HCT116 (cell line): ENCODE results near the gene SRGAP1. TPM values are rescaled to one million over a fixed set of nuclear protein-coding genes. Genes with fewer than 3 reads are reported as not detected.

Source experiments
- ATAC-seq: fragments of 200-7000 bp; cut with Tn5 transposase; 2 replicates; pipeline ENCODE4 v1.9.1; 2020; ENCODE audit warnings: mild to moderate bottlenecking, moderate library complexity
- BruUV-seq: library from RNA; stranded (reverse); fragments of 400-500 nt; replicated peaks from 2 replicates; lab custom pipeline; 2021; lab: Mats Ljungman, UMichigan
- CTCF ChIA-PET: fragments of 300-600 bp; sonication (Branson Sonifier 250); formaldehyde crosslinking; loops from one replicate; lab custom pipeline; 2021; ENCODE audit warnings: antibody characterized with exemption; lab: Charles Lee
- POLR2A ChIA-PET: fragments of 300-600, 350-600 bp; sonication (Branson Sonifier 250); formaldehyde crosslinking; loops from one replicate; lab custom pipeline; 2021; ENCODE audit warnings: antibody characterized with exemption; lab: Charles Lee
- RAD21 ChIA-PET, 2 experiments: fragments of 300-600 bp; sonication (Branson Sonifier 250); formaldehyde crosslinking; loops; one replicate each; lab custom pipeline; 2023; ENCODE audit warnings: low total read pairs in 2 of 2; ENCODE audit not compliant: uncharacterized antibody in 2 of 2, unreplicated experiment in 2 of 2, low non-redundant PET in 1 of 2; lab: Charles Lee
- DNase-seq: peaks from one replicate; pipeline ENCODE4 v3.0.0-alpha.2; 2010; ENCODE audit warnings: low read depth, low spot score
- H2AFZ ChIP-seq: fragments of 200-600 bp; shearing (Covaris generic), sonication (generic); 2 replicates; pipeline ENCODE4 v1.6.1; 2017; ENCODE audit warnings: low read depth, mixed run types, mixed read lengths, antibody characterized with exemption, low read length; ENCODE audit not compliant: poor library complexity, severe bottlenecking
- H3K27ac ChIP-seq: 2 replicates; pipeline ENCODE4 v1.5.1; 2012; ENCODE audit warnings: low read depth, low read length
- H3K27me3 ChIP-seq: fragments of 200-600 bp; sonication (generic); 2 replicates; pipeline ENCODE4 v1.6.1; 2016; ENCODE audit warnings: mixed run types, low read length, mixed read lengths; ENCODE audit not compliant: insufficient read depth
- H3K36me3 ChIP-seq, 2 experiments: fragments of 200-500 bp in 1 of 2; fragments of 200-600 bp in 1 of 2; sonication (Bioruptor generic) in 1 of 2; sonication (generic) in 1 of 2; 2 replicates each; pipeline versions ENCODE4 v1.5.1 to v1.6.1; 2014 to 2016; ENCODE audit warnings: low read length in 2 of 2, inconsistent platforms in 1 of 2, mixed read lengths in 1 of 2, mixed run types in 1 of 2; ENCODE audit not compliant: insufficient read depth in 2 of 2, control insufficient read depth in 1 of 2
- H3K4me1 ChIP-seq, 2 experiments: fragments of 200-600 bp in 1 of 2; sonication (generic) in 1 of 2; 2 replicates each; pipeline versions ENCODE4 v1.5.1 to v1.6.1; 2012 to 2017; ENCODE audit warnings: low read length in 2 of 2, inconsistent platforms in 1 of 2, mild to moderate bottlenecking in 1 of 2, mixed read lengths in 1 of 2, mixed run types in 1 of 2, moderate library complexity in 1 of 2; ENCODE audit not compliant: insufficient read depth in 2 of 2, control insufficient read depth in 1 of 2
- H3K4me2 ChIP-seq: fragments of 200-600 bp; sonication (generic); 2 replicates; pipeline ENCODE4 v1.6.1; 2017; ENCODE audit warnings: mixed run types, low read length, mixed read lengths
- H3K4me3 ChIP-seq, 2 experiments: fragments of 200-600 bp in 1 of 2; sonication (generic) in 1 of 2; replicated peaks in 1 of 2; 2 replicates each; pipeline ENCODE4 v1.5.1; 2011 to 2016; ENCODE audit warnings: low read length in 2 of 2, control low read depth in 1 of 2, low read depth in 1 of 2, mild to moderate bottlenecking in 1 of 2, mixed read lengths in 1 of 2, mixed run types in 1 of 2
- H3K79me2 ChIP-seq: fragments of 200-600 bp; sonication (generic); 2 replicates; pipeline ENCODE4 v1.6.1; 2017; ENCODE audit warnings: mild to moderate bottlenecking, mixed run types, low read length, moderate library complexity, mixed read lengths; ENCODE audit not compliant: insufficient read depth
- H3K9ac ChIP-seq: fragments of 200-600 bp; sonication (generic); 2 replicates; pipeline ENCODE4 v1.6.1; 2016; ENCODE audit warnings: low read length, mixed read lengths
- H3K9me2 ChIP-seq: fragments of 200-600 bp; sonication (generic), shearing (Covaris generic); 2 replicates; pipeline ENCODE4 v1.6.1; 2017; ENCODE audit warnings: mixed run types, mild to moderate bottlenecking, moderate library complexity; ENCODE audit not compliant: insufficient read depth
- H3K9me3 ChIP-seq, 2 experiments: fragments of 200-500 bp in 1 of 2; fragments of 200-600 bp in 1 of 2; sonication (Bioruptor generic) in 1 of 2; sonication (generic) in 1 of 2; 2 replicates each; pipeline ENCODE4 v1.6.1; 2014 to 2017; ENCODE audit warnings: low read length in 2 of 2, mixed read lengths in 2 of 2, inconsistent platforms in 1 of 2, low read depth in 1 of 2, mild to moderate bottlenecking in 1 of 2, mixed run types in 1 of 2, moderate library complexity in 1 of 2; ENCODE audit not compliant: control insufficient read depth in 1 of 2, insufficient read depth in 1 of 2
- H4K20me1 ChIP-seq: fragments of 200-600 bp; sonication (generic), shearing (Covaris generic); 2 replicates; pipeline ENCODE4 v1.6.1; 2017; ENCODE audit warnings: mixed run types, mild to moderate bottlenecking, moderate library complexity; ENCODE audit not compliant: insufficient read depth
- CBX3 ChIP-seq: IDR thresholded peaks from 2 replicates; pipeline ENCODE4 v1.6.1; 2012; ENCODE audit warnings: low read depth
- EGR1 ChIP-seq: IDR thresholded peaks from 2 replicates; pipeline ENCODE4 v1.6.1; 2012; ENCODE audit warnings: low read depth
- FOSL1 ChIP-seq: IDR thresholded peaks from 2 replicates; pipeline ENCODE4 v1.6.1; 2012; ENCODE audit warnings: low read depth
- SP1 ChIP-seq: IDR thresholded peaks from 2 replicates; pipeline ENCODE4 v1.6.1; 2012; ENCODE audit warnings: low read depth
- SRF ChIP-seq: IDR thresholded peaks from 2 replicates; pipeline ENCODE4 v1.6.1; 2012; ENCODE audit warnings: low read depth
- YY1 ChIP-seq: IDR thresholded peaks from 2 replicates; pipeline ENCODE4 v1.6.1; 2011; ENCODE audit warnings: low read length, low read depth, moderate library complexity, mild to moderate bottlenecking; ENCODE audit not compliant: insufficient replicate concordance; ENCODE audit errors: extremely low read depth
- intact Hi-C: fragments of 100-400 bp; cut with micrococcal nuclease; formaldehyde crosslinking; loops from 2 replicates; pipeline ENCODE4 v1.10.0; 2022
- total RNA-seq: library from RNA; stranded (reverse); gene quantifications from one replicate; pipeline ENCODE4 v1.2.1, GENCODE V29; 2021; ENCODE audit not compliant: unreplicated experiment
- TF ChIP-seq, protein P1 (sequence below), 3 experiments: fragments of 200-600 bp in 1 of 3; sonication (generic) in 1 of 3; IDR thresholded peaks in 2 of 3; conservative IDR thresholded peaks in 1 of 3; 2 replicates each; pipeline ENCODE4 v1.5.1; 2012 to 2017; ENCODE audit warnings: low read depth in 2 of 3, low read length in 2 of 3, antibody characterized with exemption in 1 of 3, borderline replicate concordance in 1 of 3, control low read depth in 1 of 3, mild to moderate bottlenecking in 1 of 3, mixed read lengths in 1 of 3, mixed run types in 1 of 3, moderate library complexity in 1 of 3; ENCODE audit not compliant: insufficient read depth in 1 of 3

Gene SRGAP1
- total RNA-seq, 1 experiment from 2014 or later: 16.6 TPM

DNA sequence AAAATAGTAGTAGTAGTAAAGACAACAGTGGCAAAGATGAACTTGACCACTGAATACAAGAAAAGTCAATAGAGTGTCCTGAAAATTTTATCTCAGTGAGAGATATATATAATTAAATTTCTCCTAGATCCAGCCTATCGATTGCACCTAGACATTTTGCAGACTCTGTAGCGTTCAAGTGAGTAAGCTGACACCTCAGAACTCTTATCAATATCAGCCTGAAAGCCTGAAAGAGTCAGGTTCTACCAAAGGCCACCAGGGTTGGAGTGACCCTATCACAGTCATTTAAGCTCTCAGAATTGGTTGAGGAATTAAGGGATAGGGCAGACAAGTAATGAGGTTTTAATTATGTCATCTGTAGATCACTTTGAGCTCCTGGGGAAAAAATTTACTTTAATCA is 174.6 kb downstream of the SRGAP1 start:
- CTCF ChIA-PET: no interaction called here

DNA sequence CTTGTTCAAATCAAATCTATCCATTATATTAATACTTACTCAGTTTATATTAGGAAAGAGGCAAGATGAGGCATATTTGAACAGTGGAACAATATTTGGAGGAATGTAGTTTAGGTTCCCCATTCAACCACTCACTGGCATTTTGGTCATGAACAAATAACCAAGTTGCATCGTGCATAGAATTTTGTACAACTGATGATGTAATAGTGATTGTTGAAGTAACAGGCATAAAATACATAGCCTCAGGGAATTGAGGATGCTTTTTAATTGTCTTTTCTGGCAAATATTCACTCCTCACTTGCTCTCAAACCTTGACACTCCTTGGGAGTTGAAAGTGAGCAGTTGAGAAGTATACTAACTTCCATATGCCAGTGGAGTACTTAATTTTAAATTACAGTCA is 175.2 kb downstream of the SRGAP1 start:
- H3K9me3 ChIP-seq: no peaks in the 10 kb centered on the region
- H3K4me1 ChIP-seq: no peaks in the 10 kb centered on the region
- no peak overlapping the region for H3K4me3 ChIP-seq
- no peak overlapping the region for H3K9ac ChIP-seq
- CTCF ChIA-PET: no interaction called here
- no TSS peak for BruUV-seq
- H4K20me1 ChIP-seq: no peaks in the 10 kb centered on the region
- TF ChIP-seq, protein P1, sequence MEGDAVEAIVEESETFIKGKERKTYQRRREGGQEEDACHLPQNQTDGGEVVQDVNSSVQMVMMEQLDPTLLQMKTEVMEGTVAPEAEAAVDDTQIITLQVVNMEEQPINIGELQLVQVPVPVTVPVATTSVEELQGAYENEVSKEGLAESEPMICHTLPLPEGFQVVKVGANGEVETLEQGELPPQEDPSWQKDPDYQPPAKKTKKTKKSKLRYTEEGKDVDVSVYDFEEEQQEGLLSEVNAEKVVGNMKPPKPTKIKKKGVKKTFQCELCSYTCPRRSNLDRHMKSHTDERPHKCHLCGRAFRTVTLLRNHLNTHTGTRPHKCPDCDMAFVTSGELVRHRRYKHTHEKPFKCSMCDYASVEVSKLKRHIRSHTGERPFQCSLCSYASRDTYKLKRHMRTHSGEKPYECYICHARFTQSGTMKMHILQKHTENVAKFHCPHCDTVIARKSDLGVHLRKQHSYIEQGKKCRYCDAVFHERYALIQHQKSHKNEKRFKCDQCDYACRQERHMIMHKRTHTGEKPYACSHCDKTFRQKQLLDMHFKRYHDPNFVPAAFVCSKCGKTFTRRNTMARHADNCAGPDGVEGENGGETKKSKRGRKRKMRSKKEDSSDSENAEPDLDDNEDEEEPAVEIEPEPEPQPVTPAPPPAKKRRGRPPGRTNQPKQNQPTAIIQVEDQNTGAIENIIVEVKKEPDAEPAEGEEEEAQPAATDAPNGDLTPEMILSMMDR (IDR thresholded peaks at IDR 0.05 in 2 of 3, conservative IDR thresholded peaks at IDR 0.05 in 1 of 3; ENCODE audit: borderline replicate concordance in 1 of 3, insufficient read depth in 1 of 3, low read depth in 2 of 3, low read length in 2 of 3): no peak
- TF ChIP-seq FOSL1 (no peak), SRF (no peak), EGR1 (no peak), YY1 (no peak), CBX3 (no peak)
- RAD21 ChIA-PET: no interaction called here
- no peak overlapping the region for H3K4me2 ChIP-seq
- ATAC-seq (no peak), DNase-seq (no peak)
- H3K79me2 ChIP-seq: no peaks in the 10 kb centered on the region
- no peak overlapping the region for H2AFZ ChIP-seq
- no peaks in the 10 kb centered on the region for H3K36me3 ChIP-seq
- intact Hi-C loops: no loop called here
- POLR2A ChIA-PET: no interaction called here
- no peaks in the 10 kb centered on the region for H3K9me2 ChIP-seq
- no peak overlapping the region for H3K27ac ChIP-seq
- H3K27me3 ChIP-seq: no peaks in the 10 kb centered on the region

More for the DNA sequence above, 174.6 kb downstream of the SRGAP1 start:
- no peaks in the 10 kb centered on the region for H3K9me2 ChIP-seq
- H3K27me3 ChIP-seq: no peaks in the 10 kb centered on the region
- ChIA-PET RAD21 (no interaction called here), POLR2A (no interaction called here)
- DNase-seq: no peak
- H3K9me3 ChIP-seq: no peaks in the 10 kb centered on the region
- H3K27ac ChIP-seq: no peak overlapping the region
- peaks cover 0 to 1% of the 10 kb centered on the region in 2 experiments; a peak in 1 of 4 replicates for H3K4me1 ChIP-seq
- no peak overlapping the region for H2AFZ ChIP-seq
- H3K4me2 ChIP-seq: no peak overlapping the region
- no peak for ATAC-seq
- no peak for TF ChIP-seq SP1
- TF ChIP-seq, protein P1 (IDR thresholded peaks at IDR 0.05 in 2 of 3, conservative IDR thresholded peaks at IDR 0.05 in 1 of 3; ENCODE audit: borderline replicate concordance in 1 of 3, insufficient read depth in 1 of 3, low read depth in 2 of 3, low read length in 2 of 3): no peak
- no peak overlapping the region for H3K9ac ChIP-seq
- TSS peak; percentile 13 for BruUV-seq
- H3K4me3 ChIP-seq: no peak overlapping the region
- H3K36me3 ChIP-seq: no peaks in the 10 kb centered on the region
- H4K20me1 ChIP-seq: no peaks in the 10 kb centered on the region
- H3K79me2 ChIP-seq: no peaks in the 10 kb centered on the region
- intact Hi-C loops: no loop called here
